Panc1 (cell line): ENCODE data around the gene FMN2. TPM values are rescaled to one million over a fixed set of nuclear protein-coding genes. Genes with fewer than 3 reads are reported as not detected.

ENCODE experiments used
- ATAC-seq: fragments of 200-7000 bp; cut with Tn5 transposase; 2 replicates; pipeline ENCODE4 v1.9.1; 2020; ENCODE audit warnings: mild to moderate bottlenecking, moderate library complexity
- BruUV-seq: library from RNA; stranded (reverse); fragments of 400-500 nt; replicated peaks from 2 replicates; lab custom pipeline; 2021; lab: Mats Ljungman, UMichigan
- CTCF ChIA-PET: fragments of 300-600 bp; sonication (Branson Sonifier 250); formaldehyde crosslinking; loops from one replicate; lab custom pipeline; 2022; ENCODE audit warnings: antibody characterized with exemption; lab: Charles Lee
- POLR2A ChIA-PET: fragments of 300-600 bp; sonication (Branson Sonifier 250); formaldehyde crosslinking; loops from one replicate; lab custom pipeline; 2022; ENCODE audit warnings: antibody characterized with exemption; lab: Charles Lee
- DNase-seq: peaks from one replicate; pipeline ENCODE4 v3.0.0-alpha.2; 2010; ENCODE audit warnings: low read depth, low spot score
- H3K27ac ChIP-seq: 2 replicates; pipeline ENCODE4 v1.5.1; 2011; ENCODE audit warnings: mild to moderate bottlenecking, low read length, inconsistent platforms
- H3K27me3 ChIP-seq: fragments of 200-500 bp; sonication (Bioruptor generic); 2 replicates; pipeline ENCODE4 v1.6.0; 2014; ENCODE audit warnings: low read length, inconsistent platforms; ENCODE audit not compliant: control insufficient read depth, insufficient read depth
- H3K36me3 ChIP-seq: fragments of 200-500 bp; sonication (Bioruptor generic); 2 replicates; pipeline ENCODE4 v1.5.1; 2014; ENCODE audit warnings: inconsistent platforms, mild to moderate bottlenecking, low read length, moderate library complexity; ENCODE audit not compliant: control insufficient read depth, insufficient read depth
- H3K4me1 ChIP-seq: 2 replicates; pipeline ENCODE4 v1.5.1; 2011; ENCODE audit warnings: inconsistent platforms, mild to moderate bottlenecking, low read length, moderate library complexity; ENCODE audit not compliant: control insufficient read depth, insufficient read depth
- H3K4me3 ChIP-seq, 2 experiments: 2 replicates each; pipeline ENCODE4 v1.5.1; 2011 to 2012; ENCODE audit warnings: low read depth in 2 of 2, low read length in 2 of 2, mild to moderate bottlenecking in 2 of 2, inconsistent platforms in 1 of 2, moderate library complexity in 1 of 2
- H3K9me3 ChIP-seq: fragments of 200-500 bp; sonication (Bioruptor generic); 2 replicates; pipeline ENCODE4 v1.5.1; 2014; ENCODE audit warnings: low read depth, mild to moderate bottlenecking, inconsistent platforms, low read length, moderate library complexity; ENCODE audit not compliant: control insufficient read depth, insufficient read depth
- POLR2AphosphoS5 ChIP-seq: IDR thresholded peaks from 2 replicates; pipeline ENCODE4 v1.6.1; 2012; ENCODE audit warnings: mild to moderate bottlenecking, low read depth, low read length, moderate library complexity
- SIN3A ChIP-seq: IDR thresholded peaks from 2 replicates; pipeline ENCODE4 v1.6.1; 2012; ENCODE audit warnings: low read depth, mild to moderate bottlenecking, low read length, moderate library complexity, borderline replicate concordance; ENCODE audit not compliant: insufficient read depth
- TCF7L2 ChIP-seq: IDR thresholded peaks from 2 replicates; pipeline ENCODE4 v1.6.1; 2011; ENCODE audit warnings: mild to moderate bottlenecking, low read depth, low read length, inconsistent platforms
- in situ Hi-C: cut with HindIII; loops from 2 replicates; pipeline ENCODE4 v1.10.0; 2016; ENCODE audit warnings: low sequenced_read_pairs, low pct_unique_long_range_greater_than_20kb
- intact Hi-C: fragments of 100-400 bp; cut with micrococcal nuclease; formaldehyde crosslinking; loops from one replicate; pipeline ENCODE4 v1.10.0; 2022; ENCODE audit not compliant: unreplicated experiment
- total RNA-seq: library from RNA; stranded (reverse); gene quantifications from one replicate; pipeline ENCODE4 v1.2.1, GENCODE V29; 2021; ENCODE audit not compliant: unreplicated experiment
- TF ChIP-seq, protein P1 (sequence below): fragments of 450-650 bp; IDR thresholded peaks from 2 replicates; pipeline ENCODE4 v1.5.1; 2017; ENCODE audit warnings: mild to moderate bottlenecking
- TF ChIP-seq, protein P2 (sequence below), 2 experiments: IDR thresholded peaks; 2 replicates each; pipeline ENCODE4 v1.6.1; 2011 to 2012; ENCODE audit warnings: low read depth in 2 of 2, control low read depth in 1 of 2, low read length in 1 of 2, mild to moderate bottlenecking in 1 of 2, moderate library complexity in 1 of 2; ENCODE audit not compliant: insufficient read depth in 1 of 2

Gene FMN2
- total RNA-seq, 1 experiment from 2014 or later = 1.9 TPM

DNA sequence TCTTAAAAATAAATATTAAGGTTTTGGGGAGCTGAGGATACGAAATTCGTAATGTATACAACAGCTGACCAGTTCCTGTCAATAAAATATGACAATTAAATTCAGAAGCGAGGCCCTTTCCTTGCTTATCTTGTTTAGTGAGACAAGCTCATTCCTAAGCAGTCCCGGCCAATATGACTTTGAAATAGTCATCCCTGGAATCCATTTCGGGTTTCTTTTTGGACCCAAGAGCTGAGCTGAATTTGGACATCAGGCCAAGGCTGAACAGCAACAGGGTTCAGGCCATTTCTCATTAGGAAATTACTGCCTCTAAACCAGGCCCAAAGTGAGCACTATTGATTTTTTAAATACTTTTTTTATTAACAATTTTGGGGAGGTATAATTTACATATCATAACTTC, 17.3 kb upstream of the FMN2 start:
- intact Hi-C loops = no loop called here
- BruUV-seq = no TSS peak
- H3K4me1 ChIP-seq = no peaks in the 10 kb centered on the region

GRCh38 chr1:240074908-240075307, 16.8 kb upstream of the FMN2 start:
- TF ChIP-seq SIN3A (no peak), POLR2AphosphoS5 (no peak), TCF7L2 (no peak)
- TF ChIP-seq, protein P1, sequence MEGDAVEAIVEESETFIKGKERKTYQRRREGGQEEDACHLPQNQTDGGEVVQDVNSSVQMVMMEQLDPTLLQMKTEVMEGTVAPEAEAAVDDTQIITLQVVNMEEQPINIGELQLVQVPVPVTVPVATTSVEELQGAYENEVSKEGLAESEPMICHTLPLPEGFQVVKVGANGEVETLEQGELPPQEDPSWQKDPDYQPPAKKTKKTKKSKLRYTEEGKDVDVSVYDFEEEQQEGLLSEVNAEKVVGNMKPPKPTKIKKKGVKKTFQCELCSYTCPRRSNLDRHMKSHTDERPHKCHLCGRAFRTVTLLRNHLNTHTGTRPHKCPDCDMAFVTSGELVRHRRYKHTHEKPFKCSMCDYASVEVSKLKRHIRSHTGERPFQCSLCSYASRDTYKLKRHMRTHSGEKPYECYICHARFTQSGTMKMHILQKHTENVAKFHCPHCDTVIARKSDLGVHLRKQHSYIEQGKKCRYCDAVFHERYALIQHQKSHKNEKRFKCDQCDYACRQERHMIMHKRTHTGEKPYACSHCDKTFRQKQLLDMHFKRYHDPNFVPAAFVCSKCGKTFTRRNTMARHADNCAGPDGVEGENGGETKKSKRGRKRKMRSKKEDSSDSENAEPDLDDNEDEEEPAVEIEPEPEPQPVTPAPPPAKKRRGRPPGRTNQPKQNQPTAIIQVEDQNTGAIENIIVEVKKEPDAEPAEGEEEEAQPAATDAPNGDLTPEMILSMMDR = no peak
- TF ChIP-seq, protein P2, sequence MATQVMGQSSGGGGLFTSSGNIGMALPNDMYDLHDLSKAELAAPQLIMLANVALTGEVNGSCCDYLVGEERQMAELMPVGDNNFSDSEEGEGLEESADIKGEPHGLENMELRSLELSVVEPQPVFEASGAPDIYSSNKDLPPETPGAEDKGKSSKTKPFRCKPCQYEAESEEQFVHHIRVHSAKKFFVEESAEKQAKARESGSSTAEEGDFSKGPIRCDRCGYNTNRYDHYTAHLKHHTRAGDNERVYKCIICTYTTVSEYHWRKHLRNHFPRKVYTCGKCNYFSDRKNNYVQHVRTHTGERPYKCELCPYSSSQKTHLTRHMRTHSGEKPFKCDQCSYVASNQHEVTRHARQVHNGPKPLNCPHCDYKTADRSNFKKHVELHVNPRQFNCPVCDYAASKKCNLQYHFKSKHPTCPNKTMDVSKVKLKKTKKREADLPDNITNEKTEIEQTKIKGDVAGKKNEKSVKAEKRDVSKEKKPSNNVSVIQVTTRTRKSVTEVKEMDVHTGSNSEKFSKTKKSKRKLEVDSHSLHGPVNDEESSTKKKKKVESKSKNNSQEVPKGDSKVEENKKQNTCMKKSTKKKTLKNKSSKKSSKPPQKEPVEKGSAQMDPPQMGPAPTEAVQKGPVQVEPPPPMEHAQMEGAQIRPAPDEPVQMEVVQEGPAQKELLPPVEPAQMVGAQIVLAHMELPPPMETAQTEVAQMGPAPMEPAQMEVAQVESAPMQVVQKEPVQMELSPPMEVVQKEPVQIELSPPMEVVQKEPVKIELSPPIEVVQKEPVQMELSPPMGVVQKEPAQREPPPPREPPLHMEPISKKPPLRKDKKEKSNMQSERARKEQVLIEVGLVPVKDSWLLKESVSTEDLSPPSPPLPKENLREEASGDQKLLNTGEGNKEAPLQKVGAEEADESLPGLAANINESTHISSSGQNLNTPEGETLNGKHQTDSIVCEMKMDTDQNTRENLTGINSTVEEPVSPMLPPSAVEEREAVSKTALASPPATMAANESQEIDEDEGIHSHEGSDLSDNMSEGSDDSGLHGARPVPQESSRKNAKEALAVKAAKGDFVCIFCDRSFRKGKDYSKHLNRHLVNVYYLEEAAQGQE (IDR thresholded peaks at IDR 0.05; ENCODE audit: insufficient read depth in 1 of 2, low read depth in 2 of 2, low read length in 1 of 2) = no peak
- Histone ChIP-seq H3K4me1 (no peaks in the 10 kb centered on the region), H3K27ac (no peak overlapping the region), H3K9me3 (no peaks in the 10 kb centered on the region), H3K4me3 (no peak overlapping the region), H3K27me3 (no peaks in the 10 kb centered on the region), H3K36me3 (no peaks in the 10 kb centered on the region)
- POLR2A ChIA-PET = no interaction called here
- DNase-seq (no peak), ATAC-seq (no peak)
- BruUV-seq = no TSS peak
- intact Hi-C loops (no loop called here), in situ Hi-C loops (no loop called here)
- CTCF ChIA-PET = no interaction called here

More for the DNA sequence above, 17.3 kb upstream of the FMN2 start:
- no peak for DNase-seq
- ATAC-seq = no peak
- H3K36me3 ChIP-seq = no peaks in the 10 kb centered on the region
- ChIA-PET CTCF (no interaction called here), POLR2A (no interaction called here)
- H3K4me3 ChIP-seq = no peak overlapping the region
- no peak overlapping the region for H3K27ac ChIP-seq
- no peaks in the 10 kb centered on the region for H3K27me3 ChIP-seq
- TF ChIP-seq POLR2AphosphoS5 = no peak
- no peak for TF ChIP-seq SIN3A
- TF ChIP-seq, protein P2 (IDR thresholded peaks at IDR 0.05; ENCODE audit: insufficient read depth in 1 of 2, low read depth in 2 of 2, low read length in 1 of 2) = no peak
- no peak for TF ChIP-seq TCF7L2
- TF ChIP-seq, protein P1 = no peak
- no peaks in the 10 kb centered on the region for H3K9me3 ChIP-seq
- in situ Hi-C loops = no loop called here
